Activated B cell treated with CpG ODN at 0.5 μM for 24 hours (primary cell): ENCODE results near the gene GANAB. TPM values are rescaled to one million over a fixed set of nuclear protein-coding genes. Genes with fewer than 3 reads are reported as not detected.

Source experiments
- ATAC-seq: fragments of 200-7000 bp; cut with Tn5 transposase; one replicate; pipeline ENCODE4 v1.10.0; 2021; ENCODE audit warnings: low read depth, mild to moderate bottlenecking, moderate library complexity
- CTCF ChIA-PET: fragments of 350-600 bp; sonication (Branson Sonifier 250); formaldehyde crosslinking; loops from one replicate; lab custom pipeline; 2021; ENCODE audit warnings: antibody characterized with exemption; lab: Charles Lee
- POLR2A ChIA-PET: fragments of 350-600 bp; sonication (Branson Sonifier 250); formaldehyde crosslinking; loops from one replicate; lab custom pipeline; 2021; ENCODE audit warnings: antibody characterized with exemption; lab: Charles Lee
- DNase-seq: peaks from one replicate; pipeline ENCODE4 v3.0.0; 2022
- H3K27ac Mint-ChIP-seq: one replicate; pipeline ENCODE4 v1.8.0; 2020; ENCODE audit warnings: mixed read lengths
- H3K27me3 Mint-ChIP-seq: one replicate; pipeline ENCODE4 v1.8.0; 2021; ENCODE audit warnings: mixed read lengths
- H3K36me3 Mint-ChIP-seq: one replicate; pipeline ENCODE4 v1.8.0; 2021; ENCODE audit warnings: low read depth, mixed read lengths
- H3K4me1 Mint-ChIP-seq: one replicate; pipeline ENCODE4 v1.8.0; 2021; ENCODE audit warnings: mixed read lengths
- H3K4me3 Mint-ChIP-seq: one replicate; pipeline ENCODE4 v1.8.0; 2020; ENCODE audit warnings: mild to moderate bottlenecking, mixed read lengths
- H3K9me3 Mint-ChIP-seq: one replicate; pipeline ENCODE4 v1.8.0; 2020; ENCODE audit warnings: mixed read lengths
- CTCF ChIP-seq: fragments of 200-600 bp; IDR thresholded peaks from one replicate; pipeline ENCODE4 v1.8.0; 2022; ENCODE audit warnings: antibody characterized with exemption, mild to moderate bottlenecking
- intact Hi-C: fragments of 100-400 bp; cut with micrococcal nuclease; formaldehyde crosslinking; loops from one replicate; pipeline ENCODE4 v1.15.1; 2024
- total RNA-seq: library from RNA; stranded (reverse); gene quantifications from 2 replicates; pipeline ENCODE4 v1.2.3, GENCODE V29; 2022

Gene GANAB
- total RNA-seq, 1 donor from 2014 or later, result 187 TPM

GRCh38 chr11:62678770-62679696 is 32.6 kb upstream of the GANAB start, which contains the start of gene UBXN1:
Gene UBXN1 (minus strand): TSS chr11:62679073. CDS start chr11:62678923, 150 bp downstream.
- Mint-ChIP-seq H3K4me1 (peaks cover 41% of the 10 kb centered on the region), H3K9me3 (no peaks in the 10 kb centered on the region), H3K36me3 (peaks cover 39% of the 10 kb centered on the region), H3K4me3 (peak within 1 kb of the TSS; percentile 91), H3K27ac (peak within 1 kb of the TSS; percentile 96), H3K27me3 (no peaks in the 10 kb centered on the region)
- TF ChIP-seq CTCF, result no peak
- intact Hi-C loops, result loop anchor here (1.0 to 2.0 kb wide), 6 partner anchors 8 to 49 kb away; partner anchors contain the start of genes BSCL2, C11orf98, CSKMT and GANAB
- ATAC-seq, result peak; percentile 74
- peak; percentile 77 for DNase-seq
- CTCF ChIA-PET, result interaction anchor here (1.9 to 2.3 kb wide), 3 partner anchors 10 to 202 kb away, joined by 4 to 21 read pairs (median 7); partner anchors contain the start of genes LRRN4CL and SLC3A2
- POLR2A ChIA-PET, result interaction anchor here (0.5 to 9.2 kb wide), 21 partner anchors 7 to 202 kb away, joined by 3 to 175 read pairs (median 6); partner anchors contain the start of genes B3GAT3, BSCL2, C11orf98 and CSKMT

GRCh38 chr11:62678433-62678769 is 32.0 kb upstream of the GANAB start:
- no peak for TF ChIP-seq CTCF
- CTCF ChIA-PET, result no interaction called here
- Mint-ChIP-seq H3K36me3 (peaks cover 43% of the 10 kb centered on the region), H3K4me3 (peak overlapping the region; percentile 91), H3K27ac (peak overlapping the region; percentile 96), H3K4me1 (peaks cover 44% of the 10 kb centered on the region), H3K9me3 (no peaks in the 10 kb centered on the region), H3K27me3 (no peaks in the 10 kb centered on the region)
- no peak for DNase-seq
- intact Hi-C loops, result loop anchor here (2.0 kb wide), 2 partner anchors 26 to 28 kb away; partner anchors contain the start of genes BSCL2, GNG3 and INTS5
- ATAC-seq, result no peak
- POLR2A ChIA-PET, result interaction anchor here (0.6 to 9.2 kb wide), 13 partner anchors 12 to 203 kb away, joined by 3 to 175 read pairs (median 9); partner anchors contain the start of genes B3GAT3, BSCL2, C11orf98 and CSKMT

- TF ChIP-seq CTCF, result no peak
- H3K9me3 Mint-ChIP-seq, result no peaks in the 10 kb centered on the region
- H3K4me3 Mint-ChIP-seq, result peak overlapping the region; percentile 91
- H3K27ac Mint-ChIP-seq, result peak overlapping the region; percentile 96
- ChIA-PET CTCF (interaction anchor here (1.1 kb wide), 1 partner anchor 17 kb away, joined by 3 read pairs; no protein-coding TSS in a partner anchor), POLR2A (interaction anchor here (1.2 to 9.2 kb wide), 6 partner anchors 11 to 203 kb away, joined by 4 to 175 read pairs (median 12); partner anchors contain the start of genes BSCL2, C11orf98, CSKMT and GANAB)
- H3K27me3 Mint-ChIP-seq, result no peaks in the 10 kb centered on the region
- ATAC-seq (no peak), DNase-seq (no peak)
- intact Hi-C loops, result loop anchor here (2.0 kb wide), 2 partner anchors 25 to 29 kb away; partner anchors contain the start of genes BSCL2, GNG3 and INTS5
- peaks cover 47% of the 10 kb centered on the region for H3K36me3 Mint-ChIP-seq
- H3K4me1 Mint-ChIP-seq, result peaks cover 51% of the 10 kb centered on the region
Measured at GRCh38 chr11:62677714-62678113, 31.3 kb upstream of the GANAB start.

GRCh38 chr11:62677156-62677555 is 30.7 kb upstream of the GANAB start:
- Mint-ChIP-seq H3K27me3 (no peaks in the 10 kb centered on the region), H3K4me3 (peak overlapping the region; percentile 91), H3K9me3 (no peaks in the 10 kb centered on the region), H3K4me1 (peaks cover 57% of the 10 kb centered on the region), H3K36me3 (peaks cover 48% of the 10 kb centered on the region), H3K27ac (peak overlapping the region; percentile 96)
- TF ChIP-seq CTCF, result no peak
- DNase-seq, result no peak
- ChIA-PET CTCF (interaction anchor here (1.1 kb wide), 1 partner anchor 17 kb away, joined by 3 read pairs; no protein-coding TSS in a partner anchor), POLR2A (interaction anchor here (0.6 to 9.2 kb wide), 10 partner anchors 10 to 204 kb away, joined by 3 to 175 read pairs (median 7); partner anchors contain the start of genes C11orf98, CSKMT, GANAB and INTS5)
- ATAC-seq, result no peak
- intact Hi-C loops, result no loop called here
